Body of pancreas (tissue), 4 donors: Measurements from ENCODE around the gene LEF1. TPM values are rescaled to one million over a fixed set of nuclear protein-coding genes. Genes with fewer than 3 reads are reported as not detected.

Experiments
- ATAC-seq: fragments of 150-250 bp; one replicate; pipeline ENCODE4 v1.9.1; 2016
- DNase-seq, 4 donors: peaks; one replicate each; pipeline ENCODE4 v3.0.0-alpha.2; 2019
- H3K27ac ChIP-seq, 4 donors: fragments of 200-600 bp; sonication (generic); 1 replicate in 3 of 4; 2 replicates in 1 of 4; pipeline versions ENCODE4 v1.5.1 to v1.6.1; 2016 to 2019; ENCODE audit warnings: mild to moderate bottlenecking in 1 of 4, mixed read lengths in 1 of 4, moderate library complexity in 1 of 4
- H3K27me3 ChIP-seq, 2 donors: fragments of 200-600 bp; sonication (generic); one replicate each; pipeline ENCODE4 v1.6.0; 2016; ENCODE audit warnings: mild to moderate bottlenecking in 1 of 2
- H3K36me3 ChIP-seq, 2 donors: fragments of 200-600 bp; sonication (generic); replicated peaks in 1 of 2; 2 replicates each; pipeline ENCODE4 v1.5.1; 2016; ENCODE audit warnings: low read depth in 2 of 2; ENCODE audit not compliant: insufficient read depth in 1 of 2
- H3K4me1 ChIP-seq: fragments of 200-600 bp; sonication (generic); one replicate; pipeline ENCODE4 v1.6.0; 2016
- H3K4me3 ChIP-seq, 2 donors: fragments of 200-600 bp; sonication (generic); 1 replicate in 1 of 2; 2 replicates in 1 of 2; pipeline ENCODE4 v1.5.1; 2016 to 2019
- H3K9me3 ChIP-seq, 3 donors: fragments of 200-600 bp; sonication (generic); 1 replicate in 2 of 3; 2 replicates in 1 of 3; pipeline ENCODE4 v1.5.1; 2016
- CTCF ChIP-seq, 7 experiments: fragments of 450-650 bp in 4 of 7; fragments of 200-600 bp in 3 of 7; sonication (generic) in 3 of 7; IDR thresholded peaks; one replicate each; pipeline ENCODE4 v1.5.1; 2016 to 2019; ENCODE audit warnings: antibody characterized with exemption in 7 of 7
- POLR2A ChIP-seq, 3 donors: fragments of 450-650 bp; IDR thresholded peaks; one replicate each; pipeline ENCODE4 v1.6.1; 2016; ENCODE audit warnings: antibody characterized with exemption in 3 of 3, mild to moderate bottlenecking in 2 of 3
- WGBS, 2 donors: methylation state at CpG; one replicate each; pipeline ENCODE4 v1.1.5; 2017; 5-methylcytosine and 5-hydroxymethylcytosine counted together
- intact Hi-C: fragments of 100-400 bp; cut with DNase I; formaldehyde crosslinking; loops from one replicate; pipeline ENCODE4 v1.15.1; 2023
- total RNA-seq, 2 donors: library from RNA; depleted of rRNA; stranded (reverse); fragments of >200 nt; gene quantifications; one replicate each; pipeline ENCODE4 v1.1.0, GENCODE V29; 2016

The LEF1 gene
- total RNA-seq, 2 donors from 2014 or later, result 1.6 to 5.6 TPM

GRCh38 chr4:108109111-108109510 lies 59.6 kb downstream of the LEF1 start:
- Histone ChIP-seq H3K4me3 (no peak overlapping the region), H3K27ac (peak overlapping the region in 1 of 4 donors; percentile 1), H3K27me3 (no peaks in the 10 kb centered on the region), H3K36me3 (no peaks in the 10 kb centered on the region), H3K9me3 (no peaks in the 10 kb centered on the region), H3K4me1 (peaks cover 4% of the 10 kb centered on the region)
- WGBS, 2 donors, result 54 to 67% methylated on average over 4 of the region's 4 CpGs
- DNase-seq (no peak), ATAC-seq (no peak)
- intact Hi-C loops, result no loop called here
- TF ChIP-seq POLR2A (IDR thresholded peaks at IDR 0.05) (no peak), CTCF (IDR thresholded peaks at IDR 0.05) (no peak)

DNA sequence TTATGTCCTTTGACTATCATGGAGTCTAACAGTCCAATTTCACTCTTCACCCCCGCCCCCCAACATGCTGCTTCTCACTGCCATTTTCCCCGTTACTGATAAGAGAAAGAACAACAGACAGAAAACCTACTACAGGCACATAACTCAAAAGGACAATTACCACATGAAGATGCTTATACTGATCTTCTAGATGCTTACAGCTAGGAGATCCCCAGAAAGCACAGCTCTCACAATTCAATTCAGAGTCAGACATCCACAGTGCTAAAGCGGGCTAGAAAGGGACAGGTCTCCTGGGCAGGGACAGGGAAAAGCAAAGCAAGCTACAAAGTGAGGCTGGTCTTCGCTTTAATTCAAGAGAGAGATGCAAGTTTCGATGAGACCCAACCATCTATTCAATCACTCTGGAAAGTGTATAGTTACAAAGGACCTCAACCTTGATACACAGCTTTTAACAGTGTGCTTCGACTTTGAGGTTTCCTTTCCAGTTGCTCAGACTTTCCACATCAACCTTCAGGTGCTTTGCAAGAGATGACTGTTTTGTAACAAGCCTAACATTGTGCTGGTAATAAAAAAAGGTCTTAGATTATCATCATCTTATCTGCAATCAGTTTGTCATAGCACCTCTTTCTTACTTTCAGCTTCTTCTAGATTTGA lies 60.9 kb downstream of the LEF1 start:
- peaks cover 4% of the 10 kb centered on the region for H3K4me1 ChIP-seq
- ATAC-seq (no peak), DNase-seq (no peak)
- TF ChIP-seq POLR2A (IDR thresholded peaks at IDR 0.05), result no peak
- no peak for TF ChIP-seq CTCF (IDR thresholded peaks at IDR 0.05)
- H3K36me3 ChIP-seq, result no peaks in the 10 kb centered on the region
- intact Hi-C loops, result no loop called here
- no peak overlapping the region for H3K27ac ChIP-seq
- H3K27me3 ChIP-seq, result no peaks in the 10 kb centered on the region
- H3K4me3 ChIP-seq, result no peak overlapping the region
- H3K9me3 ChIP-seq, result no peaks in the 10 kb centered on the region
- whole genome bisulfite sequencing, 2 donors, result 82 to 86% methylated on average over 6 of the region's 6 CpGs

GRCh38 chr4:108107101-108107500 lies 61.6 kb downstream of the LEF1 start:
- no peaks in the 10 kb centered on the region for H3K36me3 ChIP-seq
- intact Hi-C loops, result no loop called here
- no peak overlapping the region for H3K4me3 ChIP-seq
- H3K4me1 ChIP-seq, result peaks cover 4% of the 10 kb centered on the region
- H3K27me3 ChIP-seq, result no peaks in the 10 kb centered on the region
- no peaks in the 10 kb centered on the region for H3K9me3 ChIP-seq
- TF ChIP-seq CTCF (IDR thresholded peaks at IDR 0.05) (no peak), POLR2A (IDR thresholded peaks at IDR 0.05) (no peak)
- no peak overlapping the region for H3K27ac ChIP-seq
- DNase-seq, result no peak
- 53 to 56% methylated on average over 4 of the region's 4 CpGs for WGBS, 2 donors
- no peak for ATAC-seq

GRCh38 chr4:108106186-108106585 lies 62.5 kb downstream of the LEF1 start:
- no peak overlapping the region for H3K4me3 ChIP-seq
- H3K27me3 ChIP-seq, result no peaks in the 10 kb centered on the region
- 83 to 84% methylated on average over 3 of the region's 3 CpGs for WGBS, 2 donors
- intact Hi-C loops, result no loop called here
- TF ChIP-seq POLR2A (IDR thresholded peaks at IDR 0.05) (no peak), CTCF (IDR thresholded peaks at IDR 0.05) (no peak)
- H3K4me1 ChIP-seq, result peaks cover 4% of the 10 kb centered on the region
- no peak for DNase-seq
- H3K27ac ChIP-seq, result no peak overlapping the region
- ATAC-seq, result no peak
- no peaks in the 10 kb centered on the region for H3K9me3 ChIP-seq
- no peaks in the 10 kb centered on the region for H3K36me3 ChIP-seq
